ENCODE data around the gene RIC8B.

GRCh38 chr12:106729611-106730010 lies 44.9 kb upstream of the RIC8B start:
- TF ChIP-seq POLR2A (IDR thresholded peaks at IDR 0.05) (no peak), CTCF (IDR thresholded peaks at IDR 0.05) (no peak)

Measured in transverse colon (tissue), 3 donors.